GM18867 (cell line): ENCODE measurements around the gene RCAN2.
A peak's percentile ranks its signal among the peaks of the same experiment; 100 is the strongest.
"Not testable (repeated sequence)": the region's sequence is repeated elsewhere in the genome, so short reads cannot be mapped to it uniquely, and the experiment has no call there.

Source experiments
- ATAC-seq: cut with Tn5 transposase; IDR thresholded peaks from one replicate; pipeline ENCODE4 v1.9.1; 2021; ENCODE audit warnings: mild to moderate bottlenecking, moderate library complexity; ENCODE audit not compliant: unreplicated experiment

Gene RCAN2

GRCh38 chr6:46390153-46390876 is 100.9 kb downstream of the RCAN2 start:
- ATAC-seq, result no peak

GRCh38 chr6:46387728-46388127 is 103.5 kb downstream of the RCAN2 start:
- not testable (repeated sequence) for ATAC-seq

GRCh38 chr6:46381579-46381978 is 109.7 kb downstream of the RCAN2 start:
- ATAC-seq, result no peak

- ATAC-seq, result no peak
Observed at GRCh38 chr6:46381057-46381456, 110.2 kb downstream of the RCAN2 start.

GRCh38 chr6:46380152-46380807 is 111.0 kb downstream of the RCAN2 start:
- no peak for ATAC-seq

GRCh38 chr6:46378882-46379416 is 112.3 kb downstream of the RCAN2 start:
- no peak for ATAC-seq

- ATAC-seq, result no peak
Observed at GRCh38 chr6:46378161-46378881, 112.9 kb downstream of the RCAN2 start.

GRCh38 chr6:46377209-46377608 is 114.0 kb downstream of the RCAN2 start:
- no peak for ATAC-seq

GRCh38 chr6:46376562-46377061 is 114.6 kb downstream of the RCAN2 start:
- peak; percentile 93 for ATAC-seq

GRCh38 chr6:46370622-46371021 is 120.6 kb downstream of the RCAN2 start:
- no peak for ATAC-seq

GRCh38 chr6:46368169-46368536 is 123.1 kb downstream of the RCAN2 start:
- no peak for ATAC-seq

GRCh38 chr6:46367354-46368168 is 123.7 kb downstream of the RCAN2 start:
- ATAC-seq, result no peak

- ATAC-seq, result no peak
Observed at GRCh38 chr6:46366190-46366900, 124.9 kb downstream of the RCAN2 start.

- no peak for ATAC-seq
Observed at GRCh38 chr6:46357591-46357990, 133.7 kb downstream of the RCAN2 start.

GRCh38 chr6:46356543-46356942 is 134.7 kb downstream of the RCAN2 start:
- no peak for ATAC-seq

- ATAC-seq, result no peak
Observed at GRCh38 chr6:46353528-46353927, 137.7 kb downstream of the RCAN2 start.

- no peak for ATAC-seq
Observed at GRCh38 chr6:46352541-46353268, 138.5 kb downstream of the RCAN2 start.

GRCh38 chr6:46350714-46351113 is 140.5 kb downstream of the RCAN2 start:
- no peak for ATAC-seq

- peak; percentile 85 for ATAC-seq
Observed at GRCh38 chr6:46347669-46348068, 143.6 kb downstream of the RCAN2 start.
